Hindlimb muscle (tissue), 1 donor: ENCODE data around the gene NDUFA13. TPM values are rescaled to one million over a fixed set of nuclear protein-coding genes. Genes with fewer than 3 reads are reported as not detected.

Experiments
- DNase-seq: peaks from one replicate; pipeline ENCODE4 v3.0.0-alpha.2; 2013
- polyA plus RNA-seq: library from polyadenylated mRNA; unstranded; fragments of 120-200 nt; gene quantifications from one replicate; pipeline ENCODE4 v1.2.1, GENCODE V29; 2013; ENCODE audit not compliant: insufficient read length

NDUFA13 gene
- polyA plus RNA-seq, 1 donor: 180 TPM

- no peak for DNase-seq
Observed at GRCh38 chr19:19534556-19535265, 18.7 kb downstream of the NDUFA13 start.

DNA sequence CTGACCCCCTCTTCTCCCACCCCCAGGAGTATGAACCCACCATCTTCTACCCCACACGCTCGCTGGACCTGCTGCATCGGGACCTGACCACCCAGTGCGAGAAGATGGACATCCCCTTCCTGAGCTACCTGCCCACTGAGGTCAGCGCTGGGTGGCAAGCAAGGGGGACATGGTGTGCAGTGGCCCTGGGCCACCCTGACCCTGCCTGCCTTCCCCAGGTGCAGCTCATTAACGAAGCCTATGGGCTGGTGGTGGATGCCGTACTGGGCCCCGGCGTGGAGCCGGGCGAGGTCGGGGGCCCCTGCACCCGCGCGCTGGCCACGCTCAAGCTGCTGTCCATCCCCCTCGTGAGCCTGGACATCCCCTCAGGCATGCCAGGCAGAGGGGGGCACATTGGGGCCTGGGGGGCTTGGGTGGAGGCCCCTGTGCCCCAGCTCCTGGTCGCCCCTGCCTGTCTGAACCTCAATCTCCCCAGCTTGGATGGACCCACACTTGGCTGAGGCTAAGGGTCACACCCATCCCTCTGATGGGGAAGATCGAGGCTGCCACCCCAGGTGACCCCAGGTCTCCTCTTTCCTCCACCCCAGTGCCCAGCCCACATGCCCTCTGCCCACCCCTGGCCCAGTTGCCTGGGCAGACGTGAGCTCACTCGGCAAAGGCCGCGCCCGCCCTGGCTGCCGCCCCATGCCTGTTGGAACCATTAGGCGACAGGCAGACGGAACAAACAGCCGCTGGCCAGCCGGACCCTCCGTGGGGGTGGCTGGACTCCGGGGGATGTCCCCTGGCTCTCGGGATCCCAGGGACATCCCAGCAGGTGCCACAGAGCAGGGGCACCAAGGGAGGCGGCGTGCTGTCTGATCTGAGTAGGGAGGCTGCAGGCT, 19.5 kb downstream of the NDUFA13 start:
- DNase-seq: no peak

- no peak for DNase-seq
Observed at GRCh38 chr19:19537075-19538048, 21.3 kb downstream of the NDUFA13 start.

DNA sequence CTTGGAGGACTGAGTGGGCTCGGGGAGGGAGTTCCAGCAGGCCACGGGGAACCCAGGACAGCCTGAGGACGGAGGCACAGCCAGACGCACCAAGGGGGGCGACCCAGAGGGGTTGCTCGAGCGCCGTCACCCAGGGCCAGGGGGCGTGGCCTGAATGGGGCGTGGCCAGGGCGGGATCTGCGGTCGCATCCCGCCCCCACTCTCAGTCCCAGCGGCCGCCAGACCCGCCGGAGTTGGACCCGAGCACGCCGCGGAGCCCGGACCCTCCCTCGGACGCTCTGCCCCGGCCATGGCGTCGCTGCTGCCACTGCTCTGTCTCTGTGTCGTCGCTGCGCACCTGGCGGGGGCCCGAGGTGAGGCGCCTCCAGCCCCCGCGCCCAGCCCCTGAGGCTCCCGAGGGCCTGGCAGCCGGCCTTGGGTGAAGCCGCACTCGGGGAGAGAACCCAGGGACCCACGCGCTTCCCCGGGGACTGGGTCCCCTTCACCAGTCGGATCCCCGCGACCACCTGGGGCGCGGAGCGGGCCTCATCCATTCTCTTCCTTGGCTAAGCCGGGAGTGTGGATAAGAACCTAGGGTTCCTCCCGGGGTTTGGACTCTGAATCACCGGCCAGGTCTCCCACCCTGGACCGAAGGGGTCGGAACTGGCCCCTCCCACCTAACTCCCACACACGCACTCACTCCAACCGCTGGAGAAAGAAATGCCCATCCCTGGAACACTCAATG, 22.2 kb downstream of the NDUFA13 start, which contains the start of gene CILP2:
Gene CILP2 (plus strand): TSS at position 205 of the 724 bp plus-strand sequence. CDS start 85 bp downstream, at position 290.
- DNase-seq: no peak

- DNase-seq: no peak
Observed at GRCh38 chr19:19538785-19539166, 22.8 kb downstream of the NDUFA13 start.

- DNase-seq: no peak
Observed at GRCh38 chr19:19539698-19540063, 23.7 kb downstream of the NDUFA13 start.

GRCh38 chr19:19540064-19540714, 24.2 kb downstream of the NDUFA13 start:
- DNase-seq: no peak

DNA sequence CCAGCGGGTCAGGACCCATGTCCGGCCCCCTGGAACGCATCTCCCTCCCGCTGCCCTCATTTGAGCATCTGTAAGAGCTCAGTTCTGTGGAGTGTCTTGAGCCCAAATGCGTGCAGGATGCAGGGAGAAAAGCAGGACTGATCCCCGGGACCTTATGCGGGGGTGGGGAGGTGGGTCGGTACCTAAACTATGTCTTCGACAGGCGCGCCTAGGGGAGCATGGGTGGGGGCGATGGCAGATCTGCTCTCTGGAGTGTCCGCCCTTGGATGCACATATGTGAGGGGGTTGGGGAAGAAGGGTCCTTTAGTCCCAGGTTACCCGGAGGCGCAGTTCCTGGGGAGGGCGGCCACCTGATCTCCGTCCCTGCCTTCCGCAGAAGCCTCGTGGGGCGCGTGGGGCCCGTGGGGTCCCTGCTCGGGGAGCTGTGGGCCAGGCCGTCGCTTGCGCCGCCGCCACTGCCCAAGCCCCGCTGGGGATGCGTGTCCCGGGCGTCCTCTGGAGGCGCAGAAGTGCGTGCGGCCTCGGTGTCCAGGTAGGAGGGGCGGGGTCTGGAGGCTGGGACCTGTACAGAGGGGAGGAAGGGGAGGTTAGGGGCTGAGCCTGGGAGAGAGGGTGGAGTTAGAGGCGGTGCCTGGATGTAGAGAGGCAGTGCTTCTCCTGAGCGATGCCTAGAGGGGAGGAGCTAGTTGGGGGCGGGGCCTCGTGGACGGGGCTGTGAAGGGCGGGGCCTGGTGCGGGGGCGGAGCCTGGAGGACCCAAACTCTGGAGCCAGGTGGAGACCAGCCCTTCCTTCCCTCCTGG, 24.9 kb downstream of the NDUFA13 start:
- no peak for DNase-seq

DNA sequence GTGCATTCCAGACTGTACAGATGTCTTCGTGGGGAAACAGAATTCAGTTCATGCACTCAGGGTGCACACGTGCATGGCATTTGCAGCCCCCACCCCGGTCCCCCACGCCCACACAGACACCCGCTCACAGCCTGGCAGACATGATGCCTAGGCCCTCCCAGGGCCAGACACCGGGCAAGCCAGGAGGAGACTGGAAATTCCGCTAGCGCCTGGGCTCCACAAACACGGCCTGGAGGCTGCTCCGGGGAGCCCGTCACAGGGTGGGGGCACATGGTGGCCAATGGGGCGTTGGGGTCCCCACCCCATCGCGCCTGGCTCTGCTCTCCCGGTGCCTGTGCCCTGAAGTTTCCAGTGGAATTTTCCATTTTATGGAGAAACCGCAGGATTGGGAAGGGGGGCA, 25.6 kb downstream of the NDUFA13 start:
- no peak for DNase-seq

GRCh38 chr19:19542507-19542906, 26.5 kb downstream of the NDUFA13 start:
- no peak for DNase-seq

DNA sequence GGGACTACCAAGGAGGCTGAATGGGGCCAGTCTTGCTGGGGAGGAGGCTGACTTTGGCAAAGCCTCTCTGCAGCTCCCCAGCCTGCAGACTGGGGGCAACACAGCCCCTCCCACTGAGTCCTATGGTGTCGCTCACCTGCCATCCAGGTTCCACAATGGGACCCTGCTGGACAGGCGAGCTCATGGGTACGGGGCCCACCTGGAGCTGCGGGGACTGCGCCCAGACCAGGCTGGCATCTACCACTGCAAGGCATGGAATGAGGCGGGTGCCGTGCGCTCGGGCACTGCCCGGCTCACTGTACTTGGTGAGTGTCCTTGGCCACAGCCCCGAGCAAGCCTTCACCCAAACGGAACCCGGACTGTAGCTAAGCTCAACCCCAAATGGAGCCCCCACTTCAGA, 27.1 kb downstream of the NDUFA13 start:
- DNase-seq: no peak

DNA sequence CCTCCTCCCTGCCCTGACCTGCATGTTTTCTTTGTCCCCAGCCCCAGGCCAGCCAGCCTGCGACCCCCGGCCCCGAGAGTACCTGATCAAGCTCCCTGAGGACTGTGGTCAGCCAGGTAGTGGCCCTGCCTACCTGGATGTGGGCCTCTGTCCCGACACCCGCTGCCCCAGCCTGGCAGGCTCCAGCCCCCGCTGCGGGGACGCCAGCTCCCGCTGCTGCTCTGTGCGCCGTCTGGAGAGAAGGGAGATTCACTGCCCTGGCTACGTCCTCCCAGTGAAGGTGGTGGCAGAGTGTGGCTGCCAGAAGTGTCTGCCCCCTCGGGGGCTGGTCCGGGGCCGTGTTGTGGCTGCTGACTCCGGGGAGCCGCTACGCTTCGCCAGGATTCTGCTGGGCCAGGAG, 27.6 kb downstream of the NDUFA13 start:
- DNase-seq: no peak

DNA sequence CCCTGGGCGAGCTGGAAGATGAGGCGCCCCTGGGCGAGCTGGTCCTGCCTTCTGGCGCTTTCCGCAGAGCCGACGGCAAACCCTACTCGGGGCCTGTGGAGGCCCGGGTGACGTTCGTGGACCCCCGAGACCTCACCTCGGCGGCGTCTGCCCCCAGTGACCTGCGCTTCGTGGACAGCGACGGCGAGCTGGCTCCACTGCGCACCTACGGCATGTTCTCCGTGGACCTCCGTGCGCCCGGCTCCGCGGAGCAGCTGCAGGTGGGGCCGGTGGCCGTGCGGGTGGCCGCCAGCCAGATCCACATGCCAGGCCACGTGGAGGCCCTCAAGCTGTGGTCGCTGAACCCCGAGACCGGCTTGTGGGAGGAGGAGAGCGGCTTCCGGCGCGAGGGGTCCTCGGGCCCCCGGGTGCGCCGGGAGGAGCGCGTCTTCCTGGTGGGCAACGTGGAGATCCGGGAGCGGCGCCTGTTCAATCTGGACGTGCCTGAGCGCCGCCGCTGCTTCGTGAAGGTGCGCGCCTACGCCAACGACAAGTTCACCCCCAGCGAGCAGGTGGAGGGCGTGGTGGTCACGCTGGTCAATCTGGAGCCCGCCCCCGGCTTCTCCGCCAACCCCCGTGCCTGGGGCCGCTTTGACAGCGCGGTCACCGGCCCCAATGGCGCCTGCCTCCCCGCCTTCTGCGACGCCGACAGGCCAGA, 28.4 kb downstream of the NDUFA13 start:
- no peak for DNase-seq

GRCh38 chr19:19544954-19545591, 29.0 kb downstream of the NDUFA13 start:
- DNase-seq: no peak

- no peak for DNase-seq
Observed at GRCh38 chr19:19545707-19546106, 29.7 kb downstream of the NDUFA13 start.

- DNase-seq: no peak
Observed at GRCh38 chr19:19546751-19547162, 30.7 kb downstream of the NDUFA13 start.

DNA sequence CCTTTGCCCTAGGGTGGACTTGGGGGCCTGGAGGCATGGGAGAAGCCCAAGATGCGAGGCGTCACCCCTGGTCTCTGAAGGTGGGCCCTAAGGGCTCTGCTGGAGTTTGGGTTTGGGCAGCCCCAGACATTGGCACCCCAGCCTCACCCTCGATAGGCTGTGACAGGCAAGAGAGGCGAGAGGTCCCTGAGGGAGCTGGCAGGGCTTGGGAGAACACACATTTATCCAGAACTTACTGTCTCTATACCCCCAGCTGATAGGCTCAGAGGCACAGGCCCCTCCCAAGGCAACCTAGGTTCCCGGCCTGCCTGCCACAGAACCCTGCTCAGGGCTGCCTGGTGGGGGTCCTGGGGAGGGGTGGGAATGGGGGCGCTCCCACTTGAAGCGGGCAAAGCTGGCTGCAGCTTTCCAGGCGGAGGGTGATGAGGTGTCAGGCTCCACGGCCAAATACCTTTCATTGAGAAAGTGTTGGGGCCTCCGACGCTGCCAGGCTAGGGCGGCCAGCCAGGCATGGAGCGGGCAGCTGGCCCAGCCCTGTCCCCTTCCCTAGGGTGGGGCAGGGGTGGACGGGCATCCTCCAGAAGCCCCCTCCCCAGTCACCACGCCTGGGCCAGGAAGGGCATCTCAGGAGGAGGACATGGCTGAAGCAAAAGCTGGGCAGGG, 31.8 kb downstream of the NDUFA13 start:
- no peak for DNase-seq

- DNase-seq: no peak
Observed at GRCh38 chr19:19548915-19549759, 33.1 kb downstream of the NDUFA13 start.
